SH-SY5Y (cell line): ENCODE results near the gene NEURL1B.

Source experiments
- GATA2 ChIP-seq: IDR thresholded peaks from 2 replicates; pipeline ENCODE4 v1.6.1; 2011; ENCODE audit warnings: mild to moderate bottlenecking, low read depth, low read length
- GATA3 ChIP-seq: IDR thresholded peaks from 2 replicates; pipeline ENCODE4 v1.6.1; 2011; ENCODE audit warnings: low read depth, mild to moderate bottlenecking, low read length, moderate library complexity

- TF ChIP-seq GATA2 (no peak), GATA3 (no peak)
Measured at GRCh38 chr5:172637110-172637580, 3.9 kb upstream of the NEURL1B start.
